ENCODE results near the gene OR10H3.

DNA sequence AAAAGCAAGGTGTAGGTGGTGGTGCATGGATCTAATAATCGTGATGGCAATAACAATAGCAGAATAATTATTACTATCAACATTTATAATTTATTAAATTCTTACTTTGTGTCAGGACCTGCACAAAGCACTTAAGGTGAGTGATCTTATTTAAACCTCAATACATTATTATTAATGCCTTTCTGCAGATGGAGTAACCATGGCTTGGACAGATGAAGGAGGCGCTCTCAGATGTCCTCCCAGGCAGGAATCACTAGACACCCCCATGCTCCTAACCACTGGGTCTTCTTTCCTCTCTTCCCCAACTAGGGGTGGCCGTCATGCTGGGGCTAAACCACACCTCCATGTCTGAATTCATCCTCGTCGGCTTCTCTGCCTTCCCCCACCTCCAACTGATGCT is 10.1 kb upstream of the OR10H3 start, which contains the start of gene OR10H2:
- TF ChIP-seq, protein P1, sequence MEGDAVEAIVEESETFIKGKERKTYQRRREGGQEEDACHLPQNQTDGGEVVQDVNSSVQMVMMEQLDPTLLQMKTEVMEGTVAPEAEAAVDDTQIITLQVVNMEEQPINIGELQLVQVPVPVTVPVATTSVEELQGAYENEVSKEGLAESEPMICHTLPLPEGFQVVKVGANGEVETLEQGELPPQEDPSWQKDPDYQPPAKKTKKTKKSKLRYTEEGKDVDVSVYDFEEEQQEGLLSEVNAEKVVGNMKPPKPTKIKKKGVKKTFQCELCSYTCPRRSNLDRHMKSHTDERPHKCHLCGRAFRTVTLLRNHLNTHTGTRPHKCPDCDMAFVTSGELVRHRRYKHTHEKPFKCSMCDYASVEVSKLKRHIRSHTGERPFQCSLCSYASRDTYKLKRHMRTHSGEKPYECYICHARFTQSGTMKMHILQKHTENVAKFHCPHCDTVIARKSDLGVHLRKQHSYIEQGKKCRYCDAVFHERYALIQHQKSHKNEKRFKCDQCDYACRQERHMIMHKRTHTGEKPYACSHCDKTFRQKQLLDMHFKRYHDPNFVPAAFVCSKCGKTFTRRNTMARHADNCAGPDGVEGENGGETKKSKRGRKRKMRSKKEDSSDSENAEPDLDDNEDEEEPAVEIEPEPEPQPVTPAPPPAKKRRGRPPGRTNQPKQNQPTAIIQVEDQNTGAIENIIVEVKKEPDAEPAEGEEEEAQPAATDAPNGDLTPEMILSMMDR (IDR thresholded peaks at IDR 0.05), result no peak
- TF ChIP-seq POLR2AphosphoS5 (IDR thresholded peaks at IDR 0.05; ENCODE audit: low read depth, low read length) (no peak), TAF1 (IDR thresholded peaks at IDR 0.05; ENCODE audit: borderline replicate concordance, low read depth, low read length) (no peak), EZH2phosphoT487 (IDR thresholded peaks at IDR 0.05; ENCODE audit: borderline replicate concordance, low read depth) (no peak), MEF2A (IDR thresholded peaks at IDR 0.05; ENCODE audit: borderline replicate concordance, low read depth) (no peak), USF2 (IDR thresholded peaks at IDR 0.05; ENCODE audit: borderline replicate concordance, low read depth, low read length) (no peak), RCOR1 (IDR thresholded peaks at IDR 0.05; ENCODE audit: low read length) (no peak), MXI1 (IDR thresholded peaks at IDR 0.05; ENCODE audit: low read depth, low read length) (no peak), RFX5 (IDR thresholded peaks at IDR 0.05; ENCODE audit: low read length) (no peak), TEAD4 (IDR thresholded peaks at IDR 0.05; ENCODE audit: borderline replicate concordance, insufficient read depth) (no peak), REST (IDR thresholded peaks at IDR 0.05; ENCODE audit: low read depth, low read length) (no peak), NRF1 (IDR thresholded peaks at IDR 0.05; ENCODE audit: low read depth, low read length) (no peak)
- TF ChIP-seq, protein P2, sequence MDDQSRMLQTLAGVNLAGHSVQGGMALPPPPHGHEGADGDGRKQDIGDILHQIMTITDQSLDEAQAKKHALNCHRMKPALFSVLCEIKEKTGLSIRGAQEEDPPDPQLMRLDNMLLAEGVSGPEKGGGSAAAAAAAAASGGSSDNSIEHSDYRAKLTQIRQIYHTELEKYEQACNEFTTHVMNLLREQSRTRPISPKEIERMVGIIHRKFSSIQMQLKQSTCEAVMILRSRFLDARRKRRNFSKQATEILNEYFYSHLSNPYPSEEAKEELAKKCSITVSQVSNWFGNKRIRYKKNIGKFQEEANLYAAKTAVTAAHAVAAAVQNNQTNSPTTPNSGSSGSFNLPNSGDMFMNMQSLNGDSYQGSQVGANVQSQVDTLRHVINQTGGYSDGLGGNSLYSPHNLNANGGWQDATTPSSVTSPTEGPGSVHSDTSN (IDR thresholded peaks at IDR 0.05), result no peak

Data from SK-N-SH (cell line).